ENCODE results near the gene UBQLN1. TPM values are rescaled to one million over a fixed set of nuclear protein-coding genes. Genes with fewer than 3 reads are reported as not detected.
"Not testable (repeated sequence)": the region's sequence is repeated elsewhere in the genome, so short reads cannot be mapped to it uniquely, and the experiment has no call there.

The UBQLN1 gene
- total RNA-seq, 1 donor = 186 TPM

- Histone ChIP-seq H3K9me3 (ENCODE audit: low read depth, low read length) (no peaks in the 10 kb centered on the region), H3K4me3 (ENCODE audit: low read length) (peak overlapping the region; percentile 90), H3K4me1 (ENCODE audit: insufficient read depth, low read length) (peaks cover 34% of the 10 kb centered on the region), H3K27me3 (ENCODE audit: insufficient read depth, low read length) (no peaks in the 10 kb centered on the region)
Measured at GRCh38 chr9:83706676-83707517, 861 bp downstream of the UBQLN1 start.

GRCh38 chr9:83705219-83705651, 2.5 kb downstream of the UBQLN1 start:
- not testable (repeated sequence) for H3K9me3 ChIP-seq (ENCODE audit: low read depth, low read length); H3K27me3 ChIP-seq (ENCODE audit: insufficient read depth, low read length); H3K4me3 ChIP-seq (ENCODE audit: low read length)
- H3K4me1 ChIP-seq (ENCODE audit: insufficient read depth, low read length) = peaks cover 43% of the 10 kb centered on the region

- Histone ChIP-seq H3K9me3 (ENCODE audit: low read depth, low read length) (no peaks in the 10 kb centered on the region), H3K27me3 (ENCODE audit: insufficient read depth, low read length) (no peaks in the 10 kb centered on the region), H3K4me1 (ENCODE audit: insufficient read depth, low read length) (peaks cover 52% of the 10 kb centered on the region), H3K4me3 (ENCODE audit: low read length) (no peak overlapping the region)
Measured at GRCh38 chr9:83701769-83702168, 6.0 kb downstream of the UBQLN1 start.

GRCh38 chr9:83701286-83701685, 6.5 kb downstream of the UBQLN1 start:
- Histone ChIP-seq H3K4me1 (ENCODE audit: insufficient read depth, low read length) (peaks cover 52% of the 10 kb centered on the region), H3K9me3 (ENCODE audit: low read depth, low read length) (no peaks in the 10 kb centered on the region), H3K4me3 (ENCODE audit: low read length) (no peak overlapping the region), H3K27me3 (ENCODE audit: insufficient read depth, low read length) (no peaks in the 10 kb centered on the region)

- Histone ChIP-seq H3K4me3 (ENCODE audit: low read length) (no peak overlapping the region), H3K27me3 (ENCODE audit: insufficient read depth, low read length) (no peaks in the 10 kb centered on the region), H3K4me1 (ENCODE audit: insufficient read depth, low read length) (peaks cover 46% of the 10 kb centered on the region), H3K9me3 (ENCODE audit: low read depth, low read length) (no peaks in the 10 kb centered on the region)
Measured at GRCh38 chr9:83699615-83700014, 8.1 kb downstream of the UBQLN1 start.

- no peaks in the 10 kb centered on the region for H3K27me3 ChIP-seq (ENCODE audit: insufficient read depth, low read length)
- H3K4me3 ChIP-seq (ENCODE audit: low read length) = no peak overlapping the region
- no peaks in the 10 kb centered on the region for H3K9me3 ChIP-seq (ENCODE audit: low read depth, low read length)
- peaks cover 42% of the 10 kb centered on the region for H3K4me1 ChIP-seq (ENCODE audit: insufficient read depth, low read length)
Measured at GRCh38 chr9:83698976-83699585, 8.7 kb downstream of the UBQLN1 start.

- Histone ChIP-seq H3K4me1 (ENCODE audit: insufficient read depth, low read length) (peaks cover 15% of the 10 kb centered on the region), H3K27me3 (ENCODE audit: insufficient read depth, low read length) (no peaks in the 10 kb centered on the region)
Measured at GRCh38 chr9:83691492-83691891, 16.3 kb downstream of the UBQLN1 start.

GRCh38 chr9:83688921-83689320, 18.8 kb downstream of the UBQLN1 start:
- Histone ChIP-seq H3K4me3 (ENCODE audit: low read length) (no peak overlapping the region), H3K27me3 (ENCODE audit: insufficient read depth, low read length) (no peaks in the 10 kb centered on the region), H3K4me1 (ENCODE audit: insufficient read depth, low read length) (peaks cover 3% of the 10 kb centered on the region), H3K9me3 (ENCODE audit: low read depth, low read length) (no peaks in the 10 kb centered on the region)

More at GRCh38 chr9:83691492-83691891, 16.3 kb downstream of the UBQLN1 start:
- Histone ChIP-seq H3K4me3 (ENCODE audit: low read length) (no peak overlapping the region), H3K9me3 (ENCODE audit: low read depth, low read length) (no peaks in the 10 kb centered on the region)

GRCh38 chr9:83681490-83681889, 26.3 kb downstream of the UBQLN1 start:
- Histone ChIP-seq H3K4me3 (ENCODE audit: low read length) (no peak overlapping the region), H3K4me1 (ENCODE audit: insufficient read depth, low read length) (no peaks in the 10 kb centered on the region), H3K27me3 (ENCODE audit: insufficient read depth, low read length) (no peaks in the 10 kb centered on the region), H3K9me3 (ENCODE audit: low read depth, low read length) (no peaks in the 10 kb centered on the region)

GRCh38 chr9:83680233-83680632, 27.5 kb downstream of the UBQLN1 start:
- H3K4me3 ChIP-seq (ENCODE audit: low read length) = no peak overlapping the region
- H3K9me3 ChIP-seq (ENCODE audit: low read depth, low read length) = no peaks in the 10 kb centered on the region
- H3K27me3 ChIP-seq (ENCODE audit: insufficient read depth, low read length) = no peaks in the 10 kb centered on the region

GRCh38 chr9:83677596-83677995, 30.2 kb downstream of the UBQLN1 start:
- H3K4me3 ChIP-seq (ENCODE audit: low read length) = no peak overlapping the region
- no peaks in the 10 kb centered on the region for H3K4me1 ChIP-seq (ENCODE audit: insufficient read depth, low read length)
- no peaks in the 10 kb centered on the region for H3K27me3 ChIP-seq (ENCODE audit: insufficient read depth, low read length)
- no peaks in the 10 kb centered on the region for H3K9me3 ChIP-seq (ENCODE audit: low read depth, low read length)

More at GRCh38 chr9:83680233-83680632, 27.5 kb downstream of the UBQLN1 start:
- H3K4me1 ChIP-seq (ENCODE audit: insufficient read depth, low read length) = no peaks in the 10 kb centered on the region

- no peak overlapping the region for H3K4me3 ChIP-seq (ENCODE audit: low read length)
- H3K4me1 ChIP-seq (ENCODE audit: insufficient read depth, low read length) = no peaks in the 10 kb centered on the region
- no peaks in the 10 kb centered on the region for H3K27me3 ChIP-seq (ENCODE audit: insufficient read depth, low read length)
- no peaks in the 10 kb centered on the region for H3K9me3 ChIP-seq (ENCODE audit: low read depth, low read length)
Measured at GRCh38 chr9:83675466-83675865, 32.3 kb downstream of the UBQLN1 start.

GRCh38 chr9:83671451-83671850, 36.3 kb downstream of the UBQLN1 start:
- Histone ChIP-seq H3K4me3 (ENCODE audit: low read length) (no peak overlapping the region), H3K27me3 (ENCODE audit: insufficient read depth, low read length) (no peaks in the 10 kb centered on the region), H3K9me3 (ENCODE audit: low read depth, low read length) (no peaks in the 10 kb centered on the region), H3K4me1 (ENCODE audit: insufficient read depth, low read length) (no peaks in the 10 kb centered on the region)

- Histone ChIP-seq H3K27me3 (ENCODE audit: insufficient read depth, low read length) (no peaks in the 10 kb centered on the region), H3K4me3 (ENCODE audit: low read length) (no peak overlapping the region), H3K9me3 (ENCODE audit: low read depth, low read length) (no peaks in the 10 kb centered on the region), H3K4me1 (ENCODE audit: insufficient read depth, low read length) (no peaks in the 10 kb centered on the region)
Measured at GRCh38 chr9:83670381-83670780, 37.4 kb downstream of the UBQLN1 start.

GRCh38 chr9:83669067-83669466, 38.7 kb downstream of the UBQLN1 start:
- no peak overlapping the region for H3K4me3 ChIP-seq (ENCODE audit: low read length)
- H3K27me3 ChIP-seq (ENCODE audit: insufficient read depth, low read length) = no peaks in the 10 kb centered on the region
- H3K4me1 ChIP-seq (ENCODE audit: insufficient read depth, low read length) = no peaks in the 10 kb centered on the region
- H3K9me3 ChIP-seq (ENCODE audit: low read depth, low read length) = no peaks in the 10 kb centered on the region
